GM18907 (cell line): ENCODE data around the gene RNF135.
"Not testable (repeated sequence)": the region's sequence is repeated elsewhere in the genome, so short reads cannot be mapped to it uniquely, and the experiment has no call there.

Source experiments
- ATAC-seq: cut with Tn5 transposase; IDR thresholded peaks from one replicate; pipeline ENCODE4 v1.9.1; 2021; ENCODE audit warnings: mild to moderate bottlenecking, moderate library complexity; ENCODE audit not compliant: unreplicated experiment

The RNF135 gene

DNA sequence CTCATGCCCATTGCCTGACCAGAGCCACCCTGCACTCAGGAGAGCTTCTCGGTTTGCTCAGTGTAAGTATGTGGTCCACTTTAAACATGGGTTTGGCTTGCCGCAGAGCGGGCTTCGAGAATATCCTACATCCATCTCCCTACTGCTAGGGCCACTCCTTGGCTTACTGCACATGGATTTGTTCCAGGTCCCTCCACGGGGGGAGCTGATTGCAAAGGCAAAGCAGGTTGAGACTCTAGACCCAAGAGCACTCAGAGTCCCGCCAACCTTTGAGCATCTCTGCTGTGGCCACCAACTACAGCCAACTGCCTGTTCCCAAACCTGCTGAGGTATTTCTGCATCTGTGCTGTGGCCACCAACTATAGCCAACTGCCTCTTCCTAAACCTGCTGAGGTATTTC is 26.4 kb downstream of the RNF135 start:
- no peak for ATAC-seq

DNA sequence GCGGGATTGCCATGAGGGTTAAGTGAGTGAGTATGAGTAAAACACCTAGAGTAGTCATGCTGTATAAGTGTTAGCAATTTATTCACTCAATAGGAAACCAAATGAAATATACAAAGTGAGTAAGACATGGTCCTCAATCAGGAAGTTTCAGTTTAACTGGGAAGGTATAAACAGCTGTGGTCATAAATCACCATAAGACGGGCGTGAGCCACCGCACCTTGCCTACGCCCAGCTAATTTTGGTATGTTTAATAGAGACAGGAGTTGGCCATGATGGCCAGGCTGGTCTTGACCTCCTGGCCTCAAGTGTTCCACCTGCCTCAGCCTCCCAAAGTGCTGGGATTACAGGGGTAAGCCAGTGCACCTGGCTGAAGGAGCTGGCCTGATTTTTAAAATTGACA is 27.0 kb downstream of the RNF135 start:
- no peak for ATAC-seq

DNA sequence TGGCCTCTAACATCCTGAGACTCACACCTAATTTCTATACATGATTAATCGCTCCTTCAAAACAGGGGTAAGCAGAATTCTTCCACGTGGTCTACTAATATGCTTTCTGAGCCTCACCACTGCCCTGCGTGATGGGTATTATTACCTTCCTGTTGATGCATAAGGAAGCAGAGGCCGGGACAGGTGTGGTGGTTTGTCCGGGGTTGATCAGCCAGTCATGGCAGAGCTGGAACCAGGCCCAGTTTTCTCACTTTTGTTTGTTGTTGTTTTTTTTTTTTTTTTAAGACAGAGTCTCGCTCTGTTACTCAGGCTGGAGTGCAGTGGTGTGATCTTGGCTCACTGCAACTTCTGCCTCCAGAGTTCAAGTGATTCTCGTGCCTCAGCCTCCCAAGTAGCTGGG is 31.2 kb downstream of the RNF135 start:
- no peak for ATAC-seq

DNA sequence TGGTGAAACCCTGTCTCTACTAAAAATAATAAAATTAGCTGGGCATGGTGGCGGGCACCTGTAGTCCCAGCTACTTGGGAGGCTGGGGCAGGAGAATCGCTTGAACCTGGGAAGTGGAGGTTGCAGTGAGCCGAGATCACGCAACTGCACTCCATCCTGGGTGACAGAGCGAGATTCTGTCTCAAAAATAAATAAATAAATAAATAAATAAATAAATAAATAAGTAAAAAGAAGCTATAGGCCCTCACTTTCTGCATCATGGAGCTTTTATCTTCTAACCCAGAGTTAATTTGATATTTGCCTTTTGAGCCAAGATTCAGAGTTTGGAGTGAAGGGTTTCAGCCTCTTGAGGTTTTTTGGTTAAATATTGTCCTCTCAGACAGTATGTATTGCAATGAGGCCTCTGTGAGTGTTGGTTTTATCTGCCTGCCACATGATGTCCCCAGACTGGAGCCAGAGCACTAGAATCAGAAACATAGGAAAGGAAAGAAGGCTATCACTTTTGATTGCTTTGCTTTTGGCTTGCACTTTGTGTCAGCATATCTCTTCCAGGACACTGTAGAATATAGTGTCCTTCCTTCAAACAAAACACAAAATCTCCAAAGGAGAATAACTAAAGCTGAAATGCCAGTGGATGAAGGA is 32.5 kb downstream of the RNF135 start:
- no peak for ATAC-seq

DNA sequence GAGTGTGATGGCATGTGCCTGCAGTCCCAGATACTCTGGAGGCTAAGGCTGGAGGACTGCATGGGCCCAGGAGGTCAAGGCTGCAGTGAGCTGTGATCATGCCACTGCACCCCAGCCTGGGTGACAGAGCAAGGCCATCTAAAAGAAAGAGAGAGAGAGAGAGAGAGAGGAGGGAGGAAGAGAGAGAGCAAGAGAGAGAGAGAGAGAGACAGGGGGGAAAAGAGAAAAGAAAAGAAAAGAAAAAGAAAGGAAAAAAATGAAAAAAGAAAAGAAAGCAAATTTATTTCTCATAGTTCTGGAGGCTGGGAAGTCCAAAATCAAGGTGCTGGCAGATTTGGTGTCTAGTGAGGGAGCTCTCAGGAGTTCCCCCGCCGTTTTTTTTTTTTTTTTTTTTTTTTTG is 33.3 kb downstream of the RNF135 start:
- no peak for ATAC-seq

DNA sequence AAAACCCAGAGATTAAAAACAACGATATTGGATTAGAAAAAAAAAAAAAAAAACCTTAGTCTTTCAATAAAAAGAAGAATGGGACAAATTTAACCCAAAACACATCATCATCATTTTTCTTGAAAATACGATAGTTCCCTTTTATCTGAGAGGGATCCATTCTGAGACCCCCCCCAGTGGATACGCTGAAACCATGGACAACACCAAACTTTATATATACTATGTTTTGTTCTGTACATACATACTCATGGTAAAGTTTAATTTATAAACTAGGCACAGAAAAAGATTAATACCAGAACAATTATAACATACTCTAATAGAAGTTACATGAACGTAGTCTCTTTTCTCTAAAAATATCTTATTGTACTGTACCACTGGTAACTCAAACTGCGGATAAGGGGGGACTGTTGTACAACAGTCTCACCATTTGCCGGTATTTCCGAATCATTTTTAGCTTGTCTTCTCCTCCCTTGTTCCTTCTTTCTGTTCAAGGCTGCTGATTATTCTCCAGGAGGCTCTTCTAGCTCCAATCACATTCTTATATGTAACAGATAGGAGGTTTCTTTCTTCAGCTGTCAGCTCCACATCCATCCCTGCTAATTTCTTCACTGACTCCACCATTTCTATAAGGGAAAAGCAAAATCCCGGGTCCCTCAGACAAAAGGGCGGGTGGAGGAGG is 37.0 kb downstream of the RNF135 start:
- ATAC-seq = no peak

DNA sequence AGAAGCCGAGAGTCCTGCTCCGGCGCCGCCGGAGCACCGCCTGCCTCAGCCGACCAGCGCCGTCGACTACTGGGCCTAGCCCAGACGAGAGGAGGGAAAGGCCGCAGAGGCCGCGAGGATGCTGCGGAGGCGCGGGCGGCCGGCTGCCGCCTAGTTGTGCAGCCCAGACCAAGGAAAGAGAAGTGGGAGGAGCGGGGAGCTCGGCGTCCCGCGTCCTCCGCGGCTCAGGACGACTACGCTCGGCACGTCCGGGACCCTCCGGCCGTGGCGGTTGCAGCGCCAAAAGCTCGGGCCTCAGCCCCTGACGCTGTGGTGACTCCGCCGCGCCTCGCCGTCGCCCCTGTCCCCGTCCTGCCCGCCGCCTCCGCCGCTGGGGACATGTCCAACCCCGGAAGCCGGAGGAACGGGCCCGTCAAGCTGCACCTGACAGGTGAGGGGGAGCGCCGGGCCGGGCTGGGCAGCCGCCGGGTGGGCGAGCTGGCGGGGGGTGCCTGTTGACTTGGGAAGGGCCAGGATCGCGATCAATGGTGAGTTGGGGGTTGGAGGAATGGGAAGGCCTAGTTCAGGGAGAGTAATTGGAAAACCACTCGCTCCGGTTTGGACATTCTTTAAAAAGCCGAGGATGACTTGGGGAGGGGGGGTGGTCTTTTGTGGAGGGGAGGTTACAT is 37.7 kb downstream of the RNF135 start:
- ATAC-seq = no peak

DNA sequence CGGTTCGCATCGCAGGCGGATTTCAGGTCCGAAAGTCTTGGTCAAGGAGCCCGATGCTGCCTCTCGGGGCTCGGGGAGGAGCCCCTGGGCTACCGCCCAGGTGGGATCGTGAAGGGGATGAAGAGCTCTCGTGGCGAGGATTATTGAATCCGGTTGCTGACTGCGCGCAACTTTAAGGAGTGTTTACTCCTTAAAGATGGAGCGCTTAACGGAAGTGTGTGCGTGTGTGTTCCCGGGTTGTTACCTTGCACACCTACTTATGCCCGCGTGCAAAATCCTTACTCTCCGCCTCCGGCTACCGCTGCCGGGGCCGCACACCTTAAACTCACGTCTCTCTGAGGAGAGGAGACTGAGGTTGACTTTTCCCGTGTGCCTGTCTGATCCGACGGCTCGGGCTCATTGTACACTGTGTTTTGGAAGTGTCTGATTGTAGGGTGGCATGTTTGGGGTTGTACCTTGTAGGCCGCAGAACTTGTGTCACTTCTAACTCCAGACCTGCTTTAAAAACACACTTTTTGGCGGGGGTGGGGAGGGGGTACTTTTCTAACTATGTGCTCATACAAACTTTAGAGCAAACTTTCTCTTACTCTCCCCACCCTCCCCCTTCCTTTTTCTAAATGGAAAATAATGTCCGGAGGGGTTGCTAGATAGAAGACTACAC is 38.3 kb downstream of the RNF135 start:
- not testable (repeated sequence) for ATAC-seq

DNA sequence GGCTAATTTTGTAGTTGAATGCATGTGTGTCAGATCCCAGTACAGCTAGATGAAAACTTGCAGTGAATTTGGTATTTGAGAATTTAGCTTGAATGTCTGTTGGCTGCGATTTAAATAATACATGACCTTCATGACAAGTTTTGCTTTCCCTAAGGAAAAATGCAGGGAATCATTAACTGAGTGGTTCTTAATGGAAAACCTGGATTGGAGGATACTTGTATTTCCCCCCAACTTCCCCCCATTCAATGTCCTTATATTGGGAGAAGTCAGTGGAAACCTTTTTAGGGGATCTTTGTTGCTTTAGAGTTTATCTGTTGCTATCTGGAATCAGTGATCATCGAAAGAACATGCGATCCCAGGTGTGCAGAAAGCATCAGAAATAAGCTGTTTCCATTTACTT is 39.2 kb downstream of the RNF135 start:
- not testable (repeated sequence) for ATAC-seq

DNA sequence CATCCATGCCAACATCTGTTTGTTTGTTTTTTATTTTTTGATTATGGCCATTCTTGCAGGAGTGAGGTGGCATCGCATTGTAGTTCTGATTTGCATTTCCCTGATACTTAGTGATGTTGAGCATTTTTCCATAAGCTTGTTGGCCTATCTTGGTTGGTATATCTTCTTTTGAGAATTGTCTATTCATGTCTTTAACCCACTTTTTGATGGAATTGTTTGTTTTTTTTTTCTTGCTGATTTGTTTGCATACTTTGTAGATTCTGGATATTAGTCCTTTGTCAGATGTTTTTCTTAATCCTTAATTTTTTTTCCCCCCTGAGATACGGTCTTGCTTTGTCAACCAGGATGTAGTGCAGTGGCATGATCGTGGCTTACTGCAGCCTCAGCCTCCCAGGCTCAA is 43.0 kb downstream of the RNF135 start:
- no peak for ATAC-seq

DNA sequence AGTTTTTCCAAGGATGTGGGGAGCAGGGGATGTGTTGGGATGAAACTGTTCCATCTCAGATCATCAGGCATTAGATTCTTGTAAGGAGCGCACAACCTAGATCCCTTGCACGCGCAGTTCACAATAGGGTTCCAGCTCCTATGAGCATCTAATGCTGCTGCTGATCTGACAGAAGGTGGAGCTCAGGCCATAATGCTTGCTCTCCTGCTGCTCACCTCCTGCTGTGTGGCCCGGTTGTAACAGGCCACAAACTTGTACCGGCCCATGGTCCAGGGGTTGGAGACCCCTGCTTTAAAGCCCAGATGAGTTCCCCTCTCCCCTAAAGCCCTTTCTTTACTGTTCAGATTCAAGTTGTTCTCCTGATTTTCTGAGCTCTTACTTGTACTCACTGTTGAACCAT is 44.8 kb downstream of the RNF135 start:
- no peak for ATAC-seq

DNA sequence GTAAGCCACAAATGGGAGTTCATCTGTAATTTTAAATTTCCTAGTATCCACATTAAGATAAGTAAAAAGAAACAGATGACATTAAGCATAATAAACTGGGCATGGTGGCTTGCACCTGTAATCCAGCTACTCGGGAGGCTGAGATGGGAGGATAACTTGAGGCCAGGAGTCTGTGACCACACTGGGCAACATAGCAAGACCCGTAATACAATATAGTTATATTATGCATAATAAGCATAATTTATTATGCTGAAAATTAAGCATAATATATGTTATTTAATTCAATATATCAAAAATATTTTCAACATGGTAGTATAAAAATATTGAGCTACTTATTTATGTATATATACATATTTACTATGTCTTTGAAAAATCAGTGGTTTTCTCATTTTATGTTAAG is 48.2 kb downstream of the RNF135 start:
- no peak for ATAC-seq

DNA sequence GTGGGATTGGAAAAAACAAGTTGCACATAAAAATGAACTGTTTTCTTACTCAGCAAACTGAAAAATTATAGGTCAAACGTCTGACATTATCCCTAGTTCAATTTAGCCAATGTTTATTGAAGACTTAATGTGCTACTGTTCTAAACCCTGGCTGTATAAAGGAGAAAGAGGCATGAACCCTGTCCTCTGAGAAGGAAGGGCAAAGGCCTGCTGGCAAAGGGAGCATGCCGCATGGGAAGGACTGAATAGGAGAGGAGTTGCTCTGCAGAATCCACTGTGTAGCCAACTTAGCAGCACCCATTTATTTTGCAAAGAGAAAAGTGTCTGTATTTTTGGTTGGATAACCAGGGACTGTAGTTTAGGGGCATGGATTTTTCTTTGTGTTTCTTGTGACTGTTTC is 52.3 kb downstream of the RNF135 start:
- ATAC-seq = not testable (repeated sequence)

DNA sequence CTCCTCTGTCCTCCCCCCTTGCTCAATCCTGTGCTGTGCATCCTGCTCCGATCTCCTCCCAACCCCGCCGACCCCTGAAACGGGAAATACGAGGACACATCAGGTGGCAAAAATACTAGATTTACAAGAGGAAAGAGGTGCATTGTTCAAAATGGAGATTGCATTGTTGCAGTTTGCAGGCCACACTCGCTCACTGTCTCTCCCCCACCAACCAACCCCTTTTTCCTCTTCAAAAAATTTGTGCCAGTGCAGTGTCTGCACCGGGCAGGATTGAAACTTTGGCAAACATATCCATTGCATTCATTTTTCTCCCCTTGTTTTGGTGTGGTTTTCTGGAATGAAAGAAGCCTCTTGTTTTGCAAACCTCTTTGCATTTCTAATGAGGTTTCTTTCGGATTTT is 61.0 kb downstream of the RNF135 start:
- no peak for ATAC-seq

DNA sequence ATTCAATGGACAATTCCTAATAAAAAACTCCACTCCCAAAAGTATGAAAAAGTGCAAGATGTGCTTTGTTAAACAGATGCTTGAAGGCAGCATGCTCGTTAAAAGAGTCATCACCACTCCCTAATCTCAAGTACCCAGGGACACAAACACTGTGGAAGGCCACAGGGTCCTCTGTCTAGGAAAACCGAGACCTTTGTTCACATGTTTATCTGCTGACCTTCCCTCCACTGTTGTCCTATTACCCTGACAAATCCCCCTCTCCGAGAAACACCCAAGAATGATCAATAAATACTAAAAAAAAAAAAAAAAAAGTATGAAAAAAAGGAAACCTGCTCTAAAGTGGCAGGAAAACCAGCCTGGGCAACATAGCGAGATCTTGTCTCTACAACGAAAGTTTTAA is 64.8 kb downstream of the RNF135 start:
- ATAC-seq = not testable (repeated sequence)

DNA sequence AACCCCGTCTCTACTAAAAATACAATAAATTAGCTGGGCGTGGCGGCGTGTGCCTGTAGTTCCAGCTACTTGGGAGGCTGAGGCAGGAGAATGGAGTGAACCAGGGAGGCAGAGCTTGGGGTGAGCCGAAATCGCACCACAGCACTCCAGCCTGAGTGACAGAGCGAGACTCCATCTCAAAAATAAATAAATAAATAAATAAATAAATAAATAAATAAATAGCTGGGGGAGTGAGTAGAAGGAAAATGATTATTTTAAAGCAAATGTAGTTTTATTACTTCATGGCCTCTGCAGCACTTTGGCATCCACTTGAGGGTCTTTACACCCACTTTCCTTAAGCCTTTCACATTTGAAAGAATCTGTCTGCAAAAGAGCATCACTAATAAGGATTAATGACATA is 70.0 kb downstream of the RNF135 start:
- not testable (repeated sequence) for ATAC-seq

DNA sequence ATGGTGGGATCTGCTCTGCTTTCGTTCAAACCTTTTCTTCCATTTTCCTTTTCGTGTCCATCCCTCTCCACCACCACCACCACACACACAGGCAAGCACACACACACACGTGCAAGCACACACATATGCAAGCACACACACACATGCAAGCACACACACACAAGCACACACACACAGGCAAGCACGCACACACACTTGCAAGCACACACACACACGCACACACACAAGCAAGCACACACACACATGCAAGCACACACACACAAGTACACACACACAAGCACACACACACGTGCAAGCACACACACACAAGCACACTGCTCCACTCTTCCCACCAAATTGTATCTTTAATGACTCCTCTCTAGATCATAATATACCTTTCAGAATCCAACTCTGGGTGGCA is 71.5 kb downstream of the RNF135 start:
- not testable (repeated sequence) for ATAC-seq

DNA sequence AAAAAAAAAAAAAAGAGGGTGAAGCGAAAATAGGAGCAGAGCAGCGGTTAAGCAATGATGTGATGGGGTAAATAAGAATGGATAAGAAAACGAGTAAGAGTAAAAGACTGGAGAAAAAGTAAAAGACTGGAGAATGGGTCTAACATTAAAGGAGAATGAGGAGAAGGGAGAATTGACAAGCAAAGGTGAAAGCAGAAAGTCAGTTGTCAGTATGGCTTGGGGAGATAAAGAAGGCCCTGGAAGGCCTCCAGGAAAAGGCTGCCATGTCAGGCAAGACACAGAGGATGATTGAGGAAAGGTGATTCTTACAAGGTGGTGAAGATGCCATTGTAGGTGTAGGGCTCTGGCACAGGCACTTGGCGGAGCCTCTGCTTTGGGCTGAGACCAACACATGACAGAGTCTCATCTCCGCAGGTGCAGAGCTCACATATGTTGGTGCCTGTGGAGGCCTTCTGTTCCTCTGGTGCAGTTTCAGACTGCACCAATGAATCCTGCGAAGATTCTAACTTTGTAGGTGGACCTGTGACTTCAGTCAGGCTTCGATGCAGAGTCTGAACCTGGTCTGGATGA is 76.1 kb downstream of the RNF135 start:
- not testable (repeated sequence) for ATAC-seq

DNA sequence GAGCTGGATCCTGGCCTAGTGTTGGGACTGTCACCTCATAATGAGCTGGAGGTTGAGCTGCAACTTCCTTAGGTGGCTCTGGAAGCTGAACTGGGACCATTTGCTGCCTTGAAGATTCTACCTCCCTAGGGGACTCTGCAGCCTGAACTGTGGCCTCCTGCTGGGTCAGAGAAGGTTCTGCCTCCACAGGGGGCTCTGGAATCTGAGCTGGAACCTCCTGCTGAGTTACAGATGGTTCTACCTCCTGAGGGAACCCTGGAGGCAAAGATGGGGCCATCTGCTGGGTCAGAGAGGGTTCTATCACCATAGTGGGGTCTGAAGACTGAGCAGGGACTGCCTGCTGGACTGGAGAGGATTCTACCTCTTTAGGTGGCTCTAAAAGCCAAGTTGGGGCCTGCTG is 77.3 kb downstream of the RNF135 start:
- ATAC-seq = no peak

DNA sequence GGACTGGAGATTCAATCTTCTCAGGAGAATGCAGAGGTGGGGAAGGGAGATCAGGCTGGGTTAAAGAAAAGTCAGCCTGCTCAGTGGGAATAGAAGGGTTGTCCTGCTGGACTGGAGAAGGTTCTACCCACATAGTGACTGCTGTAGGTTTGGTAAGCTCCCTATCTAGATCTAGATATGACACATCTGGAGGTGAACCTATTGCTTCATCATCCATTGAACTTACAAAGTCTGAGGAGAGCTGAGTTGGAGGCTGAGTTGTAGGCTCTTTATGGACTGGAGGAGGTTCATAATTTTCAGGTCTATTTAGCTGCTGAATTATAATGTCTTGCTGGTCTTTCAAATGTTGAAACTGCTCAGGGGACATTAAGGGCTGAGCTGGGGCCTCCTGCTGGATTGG is 77.9 kb downstream of the RNF135 start:
- ATAC-seq = no peak
